T1000 (cell line): ENCODE data around the gene MAPK12.
A peak's percentile ranks its signal among the peaks of the same experiment; 100 is the strongest.

Source experiments
- DNase-seq: peaks from one replicate; lab custom pipeline; 2025; ENCODE audit warnings: mixed read lengths; lab: John Stamatoyannopoulos, UW

Gene MAPK12

GRCh38 chr22:50261615-50262459 is at the start of gene MAPK12:
MAPK12 (minus strand) TSS chr22:50261683; CDS start chr22:50261509, 174 bp downstream.
- no peak for DNase-seq

- DNase-seq, result no peak
Measured at GRCh38 chr22:50310949-50311444, 49.5 kb upstream of the MAPK12 start.

GRCh38 chr22:50310031-50310722 is 48.7 kb upstream of the MAPK12 start:
- no peak for DNase-seq

- DNase-seq, result no peak
Measured at GRCh38 chr22:50309601-50309991, 48.1 kb upstream of the MAPK12 start.

- DNase-seq, result no peak
Measured at GRCh38 chr22:50308986-50309600, 47.6 kb upstream of the MAPK12 start.

DNA sequence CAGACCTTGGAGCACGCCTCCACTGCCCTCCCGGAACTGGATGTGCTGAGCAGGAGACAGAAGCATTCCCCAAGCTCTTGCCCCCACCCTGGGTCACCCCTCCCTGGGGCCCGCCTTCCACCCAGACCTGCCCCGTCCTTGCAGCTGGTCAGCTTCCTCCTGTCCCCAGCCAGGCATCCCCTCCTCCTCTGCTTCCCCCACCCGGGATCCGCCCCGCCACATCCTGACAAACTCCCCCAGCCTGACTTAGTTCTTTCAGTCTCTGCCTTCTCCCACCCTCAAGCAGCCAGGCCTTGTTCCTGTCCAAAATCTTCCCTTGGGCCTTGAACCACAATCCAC is 47.1 kb upstream of the MAPK12 start:
- DNase-seq, result no peak

GRCh38 chr22:50307890-50308596 is 46.6 kb upstream of the MAPK12 start:
- no peak for DNase-seq

DNA sequence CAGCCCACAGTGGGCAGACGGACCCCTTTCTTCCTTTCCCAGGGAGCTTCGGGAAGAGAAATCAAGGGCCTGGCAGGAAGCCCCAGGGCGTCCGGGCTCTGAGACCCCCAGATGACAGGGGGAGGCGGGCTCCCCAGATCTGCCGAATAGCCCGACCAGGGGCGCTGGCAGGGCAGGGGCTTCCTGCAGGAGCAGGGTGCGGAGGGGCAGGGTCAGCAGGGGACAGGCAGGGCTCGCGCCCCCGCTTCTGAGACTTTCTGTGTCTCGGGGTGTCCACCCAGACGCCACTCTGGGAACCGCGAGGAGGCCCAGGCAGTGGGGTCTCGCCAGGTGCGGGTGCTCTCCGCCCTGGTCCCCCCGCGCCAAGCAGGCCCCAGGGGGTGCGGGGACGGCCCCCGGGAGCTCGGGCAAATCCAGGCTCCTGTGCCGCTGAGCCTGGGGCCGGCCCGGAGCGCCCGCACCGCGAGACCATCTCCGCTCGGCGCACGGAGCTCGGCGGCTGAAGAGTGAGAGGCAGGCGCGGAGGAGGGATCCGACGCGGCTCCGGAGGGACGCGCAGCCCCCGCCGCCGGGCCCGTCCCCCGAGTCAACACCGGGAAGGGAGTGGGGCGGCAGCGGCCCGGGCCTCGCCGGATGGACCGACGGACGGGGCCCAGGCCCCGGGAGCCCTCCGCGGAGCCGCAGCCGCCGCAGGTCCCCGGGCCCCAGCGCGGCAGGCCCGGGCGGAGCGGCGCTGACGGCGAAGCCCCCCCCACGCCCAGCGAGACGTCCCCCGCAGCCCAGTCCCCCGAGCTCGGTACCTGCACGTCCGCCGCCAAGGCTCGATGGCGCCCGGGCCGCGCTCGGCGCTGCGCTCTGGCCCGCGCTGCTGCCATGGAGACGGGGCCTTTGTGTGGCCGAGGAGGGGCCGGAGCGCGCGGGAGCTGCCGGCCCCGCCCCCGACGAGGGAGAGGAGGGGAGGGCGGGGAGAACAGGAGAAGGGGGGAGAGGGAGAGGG is 45.6 kb upstream of the MAPK12 start, which contains the start of gene PLXNB2:
Gene PLXNB2, minus strand, starts transcription at position 894 of the 997 bp plus-strand sequence. CDS start 17,062 bp downstream, outside the sequence.
- peak; percentile 33 for DNase-seq

DNA sequence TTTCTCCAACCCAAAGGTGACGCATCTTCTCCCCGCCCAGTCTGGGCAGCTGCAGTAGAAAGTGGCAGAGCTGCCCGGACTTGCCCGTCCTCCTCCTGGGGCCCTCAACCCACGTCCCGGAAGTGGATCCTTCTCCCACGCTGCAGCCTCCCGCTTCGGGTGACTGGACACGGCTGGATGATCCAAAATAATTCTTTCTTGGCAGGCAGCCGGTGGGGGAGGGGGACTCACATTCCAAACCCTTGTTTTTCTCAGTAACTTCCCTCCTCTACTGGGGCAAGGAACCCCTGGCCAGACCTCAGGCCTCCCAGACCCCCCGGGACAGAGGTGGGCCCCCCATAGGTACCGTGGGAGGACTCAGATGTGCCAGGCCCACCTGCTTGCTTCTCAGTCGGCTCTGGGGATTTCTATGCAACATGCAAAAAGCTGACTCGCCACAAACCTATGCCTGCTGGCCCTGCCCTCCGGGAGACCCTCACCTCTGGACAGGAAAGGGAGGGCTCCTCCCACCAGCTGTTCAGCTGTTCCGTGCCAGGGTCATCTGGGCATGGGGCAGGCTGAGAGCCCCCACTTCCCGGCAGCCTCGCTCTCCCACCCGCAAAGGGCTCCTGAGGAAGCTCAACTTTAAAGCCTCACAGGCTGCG is 44.6 kb upstream of the MAPK12 start:
- peak; percentile 67 for DNase-seq

DNA sequence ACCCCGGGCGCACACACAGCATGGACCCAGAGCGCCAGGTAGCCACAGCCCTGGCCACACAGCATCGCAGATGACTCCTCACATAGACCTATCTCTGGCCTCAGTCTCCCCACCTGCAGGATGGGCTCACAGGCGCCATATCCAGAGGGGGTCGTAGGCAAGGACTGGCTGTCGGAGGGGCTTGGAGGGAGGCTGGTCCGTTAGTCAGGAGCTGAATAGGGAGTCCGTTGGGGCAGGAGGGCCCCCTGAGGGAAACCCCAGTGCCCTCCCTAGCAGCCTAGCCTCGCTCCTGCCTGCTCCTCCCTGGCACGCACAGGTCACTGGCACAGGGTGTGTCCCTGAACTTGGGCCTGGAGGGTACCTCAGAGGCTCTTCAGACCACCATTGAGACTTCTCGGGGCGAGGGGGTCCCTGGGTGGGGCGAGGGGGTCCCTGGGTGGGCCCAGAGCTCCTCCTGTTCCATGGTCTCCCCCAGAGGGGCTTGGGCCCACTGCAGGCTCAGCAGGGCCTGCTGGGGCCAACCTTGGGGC is 44.0 kb upstream of the MAPK12 start:
- DNase-seq, result no peak

DNA sequence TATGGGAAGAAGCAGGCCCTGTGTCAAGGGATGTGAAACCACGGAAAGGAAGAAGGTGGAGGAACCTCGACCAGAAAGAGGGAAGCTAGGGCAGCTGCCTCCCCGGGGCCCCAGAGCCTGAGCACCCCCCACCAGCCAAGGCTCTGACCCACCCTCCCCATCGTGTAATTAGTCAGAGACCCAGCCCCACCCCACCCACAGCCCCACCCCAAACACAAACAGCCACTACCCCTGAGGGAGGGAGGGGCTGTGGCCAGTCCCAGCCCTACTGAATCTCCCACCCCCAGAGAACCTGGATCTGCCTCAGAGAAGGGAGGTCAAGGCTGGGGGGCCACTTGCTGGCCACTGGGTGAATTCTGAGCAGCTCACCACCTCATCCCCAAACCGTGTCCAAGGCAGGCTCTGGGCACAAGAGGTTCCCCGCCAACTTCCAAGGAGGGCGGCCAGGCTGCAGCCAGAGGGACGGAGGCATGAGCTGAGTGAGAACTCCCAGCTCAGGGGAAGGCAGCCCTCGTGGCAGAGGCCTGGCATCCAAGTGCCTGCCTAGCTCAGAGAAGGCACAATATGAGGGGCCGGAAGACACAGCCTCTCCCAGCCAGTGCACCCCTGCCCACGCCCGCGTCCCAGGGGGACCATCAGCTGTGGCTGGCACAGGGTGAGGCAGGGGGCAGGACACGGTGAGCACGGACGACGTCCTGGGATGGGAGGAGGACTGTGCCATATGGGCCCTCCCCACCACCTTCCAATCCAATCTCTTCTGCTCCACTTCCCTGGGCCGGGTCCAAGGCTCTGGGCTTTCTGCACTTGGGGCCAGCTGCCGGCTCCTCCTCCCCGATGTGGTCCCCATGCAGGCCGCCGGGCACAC is 43.3 kb upstream of the MAPK12 start:
- DNase-seq, result no peak

- DNase-seq, result no peak
Measured at GRCh38 chr22:50303848-50304527, 42.5 kb upstream of the MAPK12 start.

DNA sequence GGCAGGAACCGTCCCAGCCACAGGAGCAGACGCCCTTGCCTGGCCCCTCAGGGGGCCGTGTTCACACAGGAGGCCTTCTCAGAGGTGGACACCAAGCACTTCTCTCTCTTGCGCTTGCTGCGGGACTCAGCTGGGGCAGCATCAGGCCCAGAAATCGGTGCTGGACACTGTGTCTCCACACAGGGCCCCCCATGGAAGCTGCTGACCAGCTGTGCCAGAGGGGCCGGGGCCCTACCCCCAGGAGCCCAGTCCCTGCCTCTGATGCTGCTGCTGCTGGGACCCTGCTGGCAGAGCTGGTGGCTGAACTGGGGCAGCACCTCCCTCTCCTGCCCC is 42.0 kb upstream of the MAPK12 start:
- DNase-seq, result no peak

- DNase-seq, result no peak
Measured at GRCh38 chr22:50302564-50302963, 41.1 kb upstream of the MAPK12 start.

DNA sequence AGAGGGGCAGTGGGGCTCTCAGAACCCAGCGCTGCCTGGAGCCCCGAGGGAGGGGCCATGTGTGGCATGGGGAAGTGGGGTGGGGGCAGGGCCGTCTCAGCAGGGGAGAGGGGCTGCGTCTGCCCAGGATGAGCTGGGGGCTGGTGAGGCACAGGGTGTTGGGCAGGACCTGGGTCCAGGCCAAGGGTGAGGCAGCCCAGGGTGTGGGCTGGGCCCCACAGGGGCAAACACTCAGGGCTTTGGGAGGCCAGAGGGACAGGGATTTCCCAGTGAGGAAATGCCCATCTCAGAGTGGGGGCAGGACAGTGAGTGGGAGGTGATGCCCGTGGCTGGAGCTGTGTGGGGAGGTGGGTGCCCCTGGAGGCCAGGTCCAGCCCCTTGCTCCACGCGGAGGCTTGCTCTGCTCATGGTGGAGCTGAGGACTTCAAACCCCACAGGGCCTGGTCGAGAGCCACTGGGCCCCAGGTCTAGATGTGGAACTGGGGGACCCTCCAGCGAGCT is 40.6 kb upstream of the MAPK12 start:
- DNase-seq, result no peak

GRCh38 chr22:50301581-50301991 is 40.1 kb upstream of the MAPK12 start:
- no peak for DNase-seq

GRCh38 chr22:50300620-50301257 is 39.3 kb upstream of the MAPK12 start:
- DNase-seq, result no peak
